OCI-LY1 (cell line): Measurements from ENCODE around the gene TUBB2B.
"Not testable (repeated sequence)": the region's sequence is repeated elsewhere in the genome, so short reads cannot be mapped to it uniquely, and the experiment has no call there.

Experiments
- H2AFZ ChIP-seq: fragments of 200-600 bp; sonication (generic), shearing (Covaris generic); 2 replicates; pipeline ENCODE4 v1.6.0; 2014; ENCODE audit warnings: antibody characterized with exemption, mild to moderate bottlenecking, low read length
- H3F3A ChIP-seq: fragments of 200-600 bp; sonication (generic), shearing (Covaris generic); 2 replicates; pipeline ENCODE4 v1.6.0; 2014; ENCODE audit warnings: mild to moderate bottlenecking, antibody characterized with exemption, low read length, moderate library complexity; ENCODE audit not compliant: insufficient read depth
- H3K27ac ChIP-seq: fragments of 200-600 bp; sonication (generic); 2 replicates; pipeline ENCODE4 v1.5.1; 2014; ENCODE audit warnings: low read length, mixed run types, mild to moderate bottlenecking, low read depth; ENCODE audit not compliant: poor library complexity, severe bottlenecking
- H3K27me3 ChIP-seq: fragments of 200-600 bp; sonication (generic); 2 replicates; pipeline ENCODE4 v1.6.0; 2014; ENCODE audit warnings: antibody characterized with exemption, mild to moderate bottlenecking, low read length, moderate library complexity; ENCODE audit not compliant: insufficient read depth
- H3K36me3 ChIP-seq: fragments of 200-600 bp; sonication (generic); 2 replicates; pipeline ENCODE4 v1.6.1; 2014; ENCODE audit warnings: mild to moderate bottlenecking, antibody characterized with exemption, low read length, moderate library complexity, mixed read lengths; ENCODE audit not compliant: insufficient read depth
- H3K4me1 ChIP-seq: fragments of 200-600 bp; sonication (generic); 2 replicates; pipeline ENCODE4 v1.5.1; 2014; ENCODE audit warnings: mild to moderate bottlenecking, low read length, moderate library complexity; ENCODE audit not compliant: insufficient read depth, severe bottlenecking
- H3K4me2 ChIP-seq: fragments of 200-600 bp; sonication (generic), shearing (Covaris generic); 2 replicates; pipeline ENCODE4 v1.6.1; 2014; ENCODE audit warnings: low read length
- H3K4me3 ChIP-seq: fragments of 200-600 bp; sonication (generic); 2 replicates; pipeline ENCODE4 v1.5.1; 2014; ENCODE audit warnings: low read length, low read depth, mild to moderate bottlenecking, mixed read lengths; ENCODE audit not compliant: poor library complexity, severe bottlenecking
- H3K79me2 ChIP-seq: fragments of 200-600 bp; shearing (Covaris generic); 2 replicates; pipeline ENCODE4 v1.6.1; 2016; ENCODE audit warnings: mixed run types, low read length, mixed read lengths; ENCODE audit not compliant: insufficient read depth
- H3K9ac ChIP-seq: fragments of 200-600 bp; sonication (generic), shearing (Covaris generic); 2 replicates; pipeline ENCODE4 v1.6.1; 2014; ENCODE audit warnings: mild to moderate bottlenecking, low read length, mixed read lengths
- H3K9me2 ChIP-seq: fragments of 200-600 bp; sonication (generic), shearing (Covaris generic); 2 replicates; pipeline ENCODE4 v1.6.1; 2014; ENCODE audit warnings: low read depth, mild to moderate bottlenecking, low read length, mixed read lengths
- H3K9me3 ChIP-seq: fragments of 200-600 bp; shearing (Covaris generic); 2 replicates; pipeline ENCODE4 v1.6.1; 2014; ENCODE audit warnings: low read length, mixed read lengths
- H4K20me1 ChIP-seq: fragments of 200-600 bp; sonication (generic), shearing (Covaris generic); 2 replicates; pipeline ENCODE4 v1.6.0; 2016; ENCODE audit warnings: mild to moderate bottlenecking, low read length; ENCODE audit not compliant: insufficient read depth
- CTCF ChIP-seq: fragments of 200-600 bp; sonication (generic), shearing (Covaris generic); IDR thresholded peaks from 2 replicates; pipeline ENCODE4 v1.5.1; 2017; ENCODE audit warnings: mild to moderate bottlenecking, antibody characterized with exemption, low read length, moderate library complexity, mixed read lengths
- EZH2 ChIP-seq: fragments of 200-600 bp; sonication (generic), shearing (Covaris generic); IDR thresholded peaks from 2 replicates; pipeline ENCODE4 v1.8.0; 2017; ENCODE audit warnings: borderline replicate concordance, mixed run types, mild to moderate bottlenecking, antibody characterized with exemption, low read length, moderate library complexity, mixed read lengths

TUBB2B gene

GRCh38 chr6:3201388-3201787 lies 26.1 kb downstream of the TUBB2B start:
- H3K79me2 ChIP-seq, result no peaks in the 10 kb centered on the region
- H3K27me3 ChIP-seq, result no peaks in the 10 kb centered on the region; the same call in 1 of the 2 replicates
- H3K4me1 ChIP-seq, result no peaks in the 10 kb centered on the region
- H2AFZ ChIP-seq, result no peak overlapping the region
- H3K9me3 ChIP-seq, result peaks cover 2% of the 10 kb centered on the region; the same call in 1 of the 2 replicates
- H3K9me2 ChIP-seq, result no peaks in the 10 kb centered on the region
- H3K4me3 ChIP-seq, result no peak overlapping the region
- no peak overlapping the region for H3K27ac ChIP-seq
- no peaks in the 10 kb centered on the region for H4K20me1 ChIP-seq
- H3K36me3 ChIP-seq, result no peaks in the 10 kb centered on the region
- no peak overlapping the region for H3K4me2 ChIP-seq
- no peaks in the 10 kb centered on the region for H3F3A ChIP-seq
- H3K9ac ChIP-seq, result no peak overlapping the region
- no peak for TF ChIP-seq EZH2
- no peak for TF ChIP-seq CTCF

GRCh38 chr6:3200682-3201081 lies 26.8 kb downstream of the TUBB2B start:
- TF ChIP-seq CTCF (no peak), EZH2 (no peak)
- Histone ChIP-seq H3K9ac (no peak overlapping the region), H3K4me2 (no peak overlapping the region), H3K9me3 (peaks cover 2% of the 10 kb centered on the region; the same call in 1 of the 2 replicates), H3K9me2 (no peaks in the 10 kb centered on the region), H3F3A (no peaks in the 10 kb centered on the region), H3K36me3 (no peaks in the 10 kb centered on the region), H3K27me3 (no peaks in the 10 kb centered on the region; the same call in 1 of the 2 replicates), H4K20me1 (no peaks in the 10 kb centered on the region), H2AFZ (no peak overlapping the region), H3K4me1 (no peaks in the 10 kb centered on the region), H3K27ac (no peak overlapping the region), H3K79me2 (no peaks in the 10 kb centered on the region), H3K4me3 (no peak overlapping the region)

GRCh38 chr6:3199382-3199781 lies 28.1 kb downstream of the TUBB2B start:
- Histone ChIP-seq H3K36me3 (no peaks in the 10 kb centered on the region), H3K4me1 (peaks cover 7% of the 10 kb centered on the region), H3K79me2 (no peaks in the 10 kb centered on the region), H4K20me1 (no peaks in the 10 kb centered on the region), H3F3A (no peaks in the 10 kb centered on the region), H3K9me3 (peaks cover 2% of the 10 kb centered on the region; the same call in 1 of the 2 replicates), H3K4me3 (no peak overlapping the region), H3K9me2 (no peaks in the 10 kb centered on the region), H2AFZ (no peak overlapping the region), H3K4me2 (no peak overlapping the region), H3K27ac (no peak overlapping the region), H3K9ac (no peak overlapping the region), H3K27me3 (no peaks in the 10 kb centered on the region; the same call in 1 of the 2 replicates)
- TF ChIP-seq EZH2, result no peak
- no peak for TF ChIP-seq CTCF

GRCh38 chr6:3197734-3198133 lies 29.7 kb downstream of the TUBB2B start:
- H3K9me2 ChIP-seq, H3K4me1 ChIP-seq, H3F3A ChIP-seq, H3K4me2 ChIP-seq, H3K36me3 ChIP-seq, H3K79me2 ChIP-seq, H4K20me1 ChIP-seq, H3K9me3 ChIP-seq, H2AFZ ChIP-seq, H3K9ac ChIP-seq, H3K27ac ChIP-seq, H3K4me3 ChIP-seq, H3K27me3 ChIP-seq: not testable (repeated sequence)
